IMR-90 (cell line): ENCODE measurements around the gene SMC6. TPM values are rescaled to one million over a fixed set of nuclear protein-coding genes. Genes with fewer than 3 reads are reported as not detected.

Source experiments
- ATAC-seq: fragments of 200-7000 bp; cut with Tn5 transposase; 2 replicates; pipeline ENCODE4 v1.9.1; 2020; ENCODE audit warnings: low read depth, mild to moderate bottlenecking, moderate library complexity
- BruUV-seq: library from RNA; stranded (reverse); fragments of 400-500 nt; replicated peaks from 2 replicates; lab custom pipeline; 2021; lab: Mats Ljungman, UMichigan
- CTCF ChIA-PET: fragments of 300-600 bp; formaldehyde crosslinking; extraction: SDS; loops from one replicate; lab custom pipeline; 2021; ENCODE audit warnings: antibody characterized with exemption; lab: Yijun Ruan, JAX
- POLR2A ChIA-PET: fragments of 300-600 bp; sonication (Branson Sonifier 250); formaldehyde crosslinking; loops from one replicate; lab custom pipeline; 2022; ENCODE audit warnings: antibody characterized with exemption; ENCODE audit not compliant: unreplicated experiment; lab: Charles Lee
- DNase-seq: peaks from one replicate; pipeline ENCODE4 v3.0.0; 2013
- H2AFZ ChIP-seq: replicated peaks from 2 replicates; pipeline ENCODE3; 2013; ENCODE audit warnings: low read length, mild to moderate bottlenecking; ENCODE audit not compliant: poor library complexity
- H2AK5ac ChIP-seq: 2 replicates; pipeline ENCODE4 v1.6.1; 2013; ENCODE audit warnings: low read depth, low read length, inconsistent platforms
- H2AK9ac ChIP-seq: replicated peaks from 2 replicates; pipeline ENCODE3; 2013; ENCODE audit warnings: mild to moderate bottlenecking, low read depth, low read length, moderate library complexity; ENCODE audit not compliant: poor library complexity
- H2BK120ac ChIP-seq: 2 replicates; pipeline ENCODE4 v1.6.1; 2013; ENCODE audit warnings: low read depth, low read length, inconsistent platforms
- H2BK15ac ChIP-seq: 3 replicates; pipeline ENCODE4 v1.6.1; 2013; ENCODE audit warnings: low read depth, low read length, inconsistent platforms
- H2BK20ac ChIP-seq: 2 replicates; pipeline ENCODE4 v1.6.1; 2013; ENCODE audit warnings: low read depth, mild to moderate bottlenecking, inconsistent platforms, low read length, moderate library complexity
- H2BK5ac ChIP-seq: 2 replicates; pipeline ENCODE4 v1.6.1; 2013; ENCODE audit warnings: mild to moderate bottlenecking, low read depth, low read length, inconsistent platforms; ENCODE audit not compliant: poor library complexity, severe bottlenecking
- H3K14ac ChIP-seq: replicated peaks from 2 replicates; pipeline ENCODE4 v1.6.1; 2013; ENCODE audit warnings: low read depth, low read length, inconsistent platforms
- H3K18ac ChIP-seq: 2 replicates; pipeline ENCODE4 v1.6.1; 2013; ENCODE audit warnings: low read depth, low read length, control low read depth
- H3K23ac ChIP-seq: 2 replicates; pipeline ENCODE4 v1.6.1; 2013; ENCODE audit warnings: low read depth, low read length, inconsistent platforms
- H3K27ac ChIP-seq: 2 replicates; pipeline ENCODE4 v1.5.1; 2013; ENCODE audit warnings: mild to moderate bottlenecking, control low read depth, low read length; ENCODE audit not compliant: insufficient read depth
- H3K27me3 ChIP-seq: 2 replicates; pipeline ENCODE4 v1.6.1; 2013; ENCODE audit warnings: low read length; ENCODE audit not compliant: control insufficient read depth, insufficient read depth
- H3K36me3 ChIP-seq: 2 replicates; pipeline ENCODE4 v1.6.1; 2013; ENCODE audit warnings: low read length, mixed read lengths; ENCODE audit not compliant: control insufficient read depth, insufficient read depth
- H3K4ac ChIP-seq: 2 replicates; pipeline ENCODE4 v1.6.1; 2013; ENCODE audit warnings: low read depth, low read length, inconsistent platforms
- H3K4me1 ChIP-seq: 2 replicates; pipeline ENCODE4 v1.6.1; 2013; ENCODE audit warnings: low read length, mixed read lengths; ENCODE audit not compliant: control insufficient read depth, insufficient read depth
- H3K4me2 ChIP-seq: 2 replicates; pipeline ENCODE4 v1.6.1; 2013; ENCODE audit warnings: low read depth, mild to moderate bottlenecking, control low read depth, low read length, moderate library complexity
- H3K4me3 ChIP-seq: 2 replicates; pipeline ENCODE4 v1.5.1; 2013; ENCODE audit warnings: low read depth, mild to moderate bottlenecking, control low read depth, low read length, moderate library complexity; ENCODE audit not compliant: insufficient read depth
- H3K56ac ChIP-seq: 2 replicates; pipeline ENCODE4 v1.6.1; 2013; ENCODE audit warnings: low read length, inconsistent platforms; ENCODE audit not compliant: insufficient read depth; ENCODE audit errors: extremely low read depth
- H3K79me1 ChIP-seq, 2 experiments: 2 replicates each; pipeline ENCODE4 v1.6.1; 2013; ENCODE audit warnings: low read length in 2 of 2, inconsistent platforms in 1 of 2, low read depth in 1 of 2
- H3K9ac ChIP-seq: 2 replicates; pipeline ENCODE4 v1.6.1; 2013; ENCODE audit warnings: low read depth, low read length, control low read depth
- H3K9me1 ChIP-seq: 2 replicates; pipeline ENCODE4 v1.6.1; 2013; ENCODE audit warnings: low read length, inconsistent platforms; ENCODE audit not compliant: insufficient read depth
- H3K9me3 ChIP-seq: 2 replicates; pipeline ENCODE4 v1.6.1; 2013; ENCODE audit warnings: low read length; ENCODE audit not compliant: control insufficient read depth, insufficient read depth
- H4K20me1 ChIP-seq: 2 replicates; pipeline ENCODE4 v1.6.1; 2013; ENCODE audit warnings: low read length, inconsistent platforms; ENCODE audit not compliant: insufficient read depth
- H4K5ac ChIP-seq: 2 replicates; pipeline ENCODE4 v1.6.1; 2013; ENCODE audit warnings: mild to moderate bottlenecking, low read depth, low read length, control low read depth
- H4K8ac ChIP-seq, 2 experiments: 2 replicates each; pipeline ENCODE4 v1.6.1; 2013; ENCODE audit warnings: low read depth in 2 of 2, low read length in 2 of 2, control low read depth in 1 of 2, inconsistent platforms in 1 of 2
- H4K91ac ChIP-seq: 2 replicates; pipeline ENCODE4 v1.6.1; 2013; ENCODE audit warnings: low read depth, low read length, inconsistent platforms; ENCODE audit not compliant: insufficient read depth
- CHD1 ChIP-seq: IDR thresholded peaks from 2 replicates; pipeline ENCODE4 v1.6.1; 2012; ENCODE audit warnings: low read depth, low read length, improper control_type of control experiment
- MAFK ChIP-seq: IDR thresholded peaks from 2 replicates; pipeline ENCODE4 v1.6.1; 2012; ENCODE audit warnings: low read depth, low read length, improper control_type of control experiment
- MXI1 ChIP-seq: IDR thresholded peaks from 2 replicates; pipeline ENCODE4 v1.6.1; 2012; ENCODE audit warnings: low read depth, mild to moderate bottlenecking, low read length, moderate library complexity, borderline replicate concordance
- NFE2L2 ChIP-seq: fragments of 150-350 bp; IDR thresholded peaks from 2 replicates; pipeline ENCODE4 v1.6.1; 2016; ENCODE audit warnings: low read depth, mild to moderate bottlenecking, low read length
- RFX5 ChIP-seq: IDR thresholded peaks from 2 replicates; pipeline ENCODE4 v1.8.0; 2012; ENCODE audit warnings: low read depth, mild to moderate bottlenecking, low read length, moderate library complexity
- WGBS, 2 experiments: methylation state at CpG; one replicate each; pipeline versions ENCODE4 v1.1.5 to v1.1.7; 2013; ENCODE audit warnings: missing lambda C conversion rate in 2 of 2; ENCODE audit not compliant: insufficient read length in 1 of 2; ENCODE audit errors: extremely low coverage in 2 of 2; 5-methylcytosine and 5-hydroxymethylcytosine counted together
- dilution Hi-C: fragments of 300-500 bp; cut with HindIII; formaldehyde crosslinking; loops from one replicate; pipeline ENCODE4 v1.14.3; 2018; ENCODE audit warnings: low sequenced_read_pairs; ENCODE audit not compliant: unreplicated experiment
- in situ Hi-C: fragments of 300-500 bp; cut with MboI; formaldehyde crosslinking; loops from 3 replicates; pipeline ENCODE4 v1.14.3; 2019; ENCODE audit warnings: low sequenced_read_pairs, inconsistent platforms, mixed read lengths
- intact Hi-C: fragments of 100-400 bp; cut with micrococcal nuclease; formaldehyde crosslinking; loops from 2 replicates; pipeline ENCODE4 v1.10.0; 2022
- polyA plus RNA-seq, 3 experiments: library from polyadenylated mRNA; depleted of rRNA; stranded (reverse); fragments of >200 nt; gene quantifications; 2 replicates each; pipeline ENCODE4 v1.2.3, GENCODE V29; 2012; ENCODE audit warnings: low replicate concordance in 1 of 3
- total RNA-seq: library from RNA; depleted of rRNA; stranded (reverse); fragments of >200 nt; gene quantifications from 2 replicates; pipeline ENCODE4 v1.2.3, GENCODE V29; 2012
- TF ChIP-seq, protein P1 (sequence below): fragments of 150-350 bp; IDR thresholded peaks from 2 replicates; pipeline ENCODE4 v1.6.1; 2017; ENCODE audit warnings: mild to moderate bottlenecking, antibody characterized with exemption, low read length, low read depth

SMC6 gene
- total and polyA plus RNA-seq, 2 of the 4 experiments (the other 2 are of a cell fraction): 6.5 to 10.4 TPM

GRCh38 chr2:17765398-17765797 is 11.8 kb upstream of the SMC6 start:
- Histone ChIP-seq H3K79me1 (peaks cover 0 to 10% of the 10 kb centered on the region in 2 experiments; a peak in 3 of 4 replicates), H3K4me1 (no peaks in the 10 kb centered on the region), H3K27me3 (no peaks in the 10 kb centered on the region), H4K91ac (no peak overlapping the region), H2BK15ac (no peak overlapping the region), H3K4me2 (no peak overlapping the region), H3K9me1 (no peaks in the 10 kb centered on the region; the same call in 1 of the 2 replicates), H2AK5ac (no peak overlapping the region), H3K36me3 (peaks cover 2% of the 10 kb centered on the region; the same call in 1 of the 2 replicates), H2AK9ac (no peak overlapping the region), H4K20me1 (no peaks in the 10 kb centered on the region), H3K27ac (no peak overlapping the region), H2BK5ac (no peak overlapping the region), H4K8ac (no peak overlapping the region), H3K4ac (no peak overlapping the region), H3K14ac (no peak overlapping the region), H4K5ac (no peak overlapping the region), H3K56ac (no peak overlapping the region), H2BK20ac (no peak overlapping the region), H2BK120ac (no peak overlapping the region), H2AFZ (no peak overlapping the region), H3K23ac (no peak overlapping the region), H3K9ac (no peak overlapping the region), H3K4me3 (no peak overlapping the region), H3K18ac (no peak overlapping the region), H3K9me3 (no peaks in the 10 kb centered on the region)
- DNase-seq (no peak), ATAC-seq (no peak)
- dilution Hi-C loops (no loop called here), in situ Hi-C loops (no loop called here), intact Hi-C loops (no loop called here)
- ChIA-PET CTCF (no interaction called here), POLR2A (no interaction called here)
- TF ChIP-seq CHD1 (no peak), MXI1 (no peak), MAFK (no peak), NFE2L2 (no peak), RFX5 (no peak)
- TF ChIP-seq, protein P1, sequence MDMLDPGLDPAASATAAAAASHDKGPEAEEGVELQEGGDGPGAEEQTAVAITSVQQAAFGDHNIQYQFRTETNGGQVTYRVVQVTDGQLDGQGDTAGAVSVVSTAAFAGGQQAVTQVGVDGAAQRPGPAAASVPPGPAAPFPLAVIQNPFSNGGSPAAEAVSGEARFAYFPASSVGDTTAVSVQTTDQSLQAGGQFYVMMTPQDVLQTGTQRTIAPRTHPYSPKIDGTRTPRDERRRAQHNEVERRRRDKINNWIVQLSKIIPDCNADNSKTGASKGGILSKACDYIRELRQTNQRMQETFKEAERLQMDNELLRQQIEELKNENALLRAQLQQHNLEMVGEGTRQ: no peak
- WGBS, 2 experiments: no CpG with 5 or more reads among the region's 2 CpGs
- no TSS peak for BruUV-seq
